Gastroesophageal sphincter (tissue), 4 donors: ENCODE results near the gene IL27RA. TPM values are rescaled to one million over a fixed set of nuclear protein-coding genes. Genes with fewer than 3 reads are reported as not detected.

Source experiments
- ATAC-seq: fragments of 150-250 bp; one replicate; pipeline ENCODE4 v1.9.1; 2016; ENCODE audit warnings: mild to moderate bottlenecking, moderate library complexity
- H3K27ac ChIP-seq, 4 donors: fragments of 200-600 bp; sonication (generic) in 3 of 4; 1 replicate in 3 of 4; 2 replicates in 1 of 4; pipeline ENCODE4 v1.5.1; 2016 to 2019
- H3K27me3 ChIP-seq: fragments of 200-600 bp; sonication (generic); one replicate; pipeline ENCODE4 v1.5.1; 2019
- H3K36me3 ChIP-seq, 2 donors: fragments of 200-600 bp; sonication (generic); one replicate each; pipeline ENCODE4 v1.5.1; 2019; ENCODE audit warnings: control low read depth in 1 of 2
- H3K4me1 ChIP-seq, 3 donors: fragments of 200-600 bp; sonication (generic); 1 replicate in 2 of 3; 2 replicates in 1 of 3; pipeline ENCODE4 v1.5.1; 2016 to 2019; ENCODE audit warnings: control low read depth in 2 of 3
- H3K4me3 ChIP-seq, 2 donors: fragments of 200-600 bp; sonication (generic); one replicate each; pipeline ENCODE4 v1.5.1; 2019; ENCODE audit warnings: mild to moderate bottlenecking in 1 of 2, moderate library complexity in 1 of 2
- H3K9me3 ChIP-seq, 3 donors: fragments of 200-600 bp; sonication (generic); one replicate each; pipeline ENCODE4 v1.5.1; 2017 to 2019; ENCODE audit warnings: control low read depth in 2 of 3
- EP300 ChIP-seq: sonication (generic); formaldehyde crosslinking; IDR thresholded peaks from one replicate; pipeline ENCODE4 v1.6.1; 2017; ENCODE audit warnings: antibody characterized with exemption, mild to moderate bottlenecking
- POLR2A ChIP-seq, 2 donors: fragments of 450-650 bp; IDR thresholded peaks; one replicate each; pipeline ENCODE4 v1.6.1; 2017; ENCODE audit warnings: antibody characterized with exemption in 2 of 2, mild to moderate bottlenecking in 2 of 2, moderate library complexity in 1 of 2
- POLR2AphosphoS5 ChIP-seq: sonication (generic); formaldehyde crosslinking; IDR thresholded peaks from one replicate; pipeline ENCODE4 v1.6.1; 2017; ENCODE audit warnings: antibody characterized with exemption
- WGBS, 2 donors: methylation state at CpG; one replicate each; pipeline ENCODE4 v1.1.5; 2018; ENCODE audit warnings: low coverage in 1 of 2; 5-methylcytosine and 5-hydroxymethylcytosine counted together
- total RNA-seq, 4 donors: library from RNA; depleted of rRNA; stranded (reverse); fragments of >200 nt; gene quantifications; one replicate each; pipeline ENCODE4 v1.1.0, GENCODE V29; 2016
- TF ChIP-seq, protein P1 (sequence below), 4 experiments: fragments of 200-600 bp in 2 of 4; fragments of 450-650 bp in 2 of 4; sonication (generic) in 1 of 4; IDR thresholded peaks; one replicate each; pipeline ENCODE4 v1.5.1; 2017 to 2019; ENCODE audit warnings: antibody characterized with exemption in 4 of 4, mild to moderate bottlenecking in 2 of 4, moderate library complexity in 2 of 4

Gene IL27RA
- total RNA-seq, 4 donors from 2014 or later, result 1.1 to 5.4 (median 3.1) TPM

DNA sequence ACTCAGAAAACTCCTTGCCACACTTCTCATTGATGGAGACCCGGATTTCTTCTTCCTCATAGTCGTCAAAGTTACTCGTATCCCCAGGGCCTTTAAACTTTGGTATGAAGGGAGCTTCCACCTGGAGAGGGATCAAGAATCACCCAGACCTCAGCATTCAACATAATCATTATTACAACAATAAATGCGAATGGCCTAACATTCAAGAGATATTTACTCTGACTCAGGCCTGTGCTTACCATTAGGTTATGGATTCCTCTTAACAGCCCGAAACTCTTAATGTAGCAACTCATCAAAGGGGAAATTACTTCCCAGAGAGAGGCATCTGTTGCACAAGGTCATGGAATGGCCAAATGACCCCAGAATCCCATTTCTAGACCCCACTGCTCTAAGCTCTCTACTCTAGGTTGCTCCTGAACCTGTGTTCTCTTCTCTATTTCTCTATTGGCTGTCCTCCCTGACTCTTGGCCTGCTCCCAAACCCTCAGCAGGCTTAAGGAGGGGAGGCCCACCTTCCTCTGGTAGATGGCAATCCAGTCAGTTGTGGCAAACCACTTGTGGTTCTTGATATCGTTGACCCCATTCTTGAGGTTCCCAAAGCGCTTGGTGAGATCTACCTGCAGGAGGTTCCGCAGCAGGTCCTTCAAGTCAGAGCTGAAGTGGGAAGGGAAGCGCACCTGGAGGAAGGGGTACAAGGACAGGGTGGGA lies 61.7 kb downstream of the IL27RA start:
- no peak for ATAC-seq
- TF ChIP-seq, protein P1, sequence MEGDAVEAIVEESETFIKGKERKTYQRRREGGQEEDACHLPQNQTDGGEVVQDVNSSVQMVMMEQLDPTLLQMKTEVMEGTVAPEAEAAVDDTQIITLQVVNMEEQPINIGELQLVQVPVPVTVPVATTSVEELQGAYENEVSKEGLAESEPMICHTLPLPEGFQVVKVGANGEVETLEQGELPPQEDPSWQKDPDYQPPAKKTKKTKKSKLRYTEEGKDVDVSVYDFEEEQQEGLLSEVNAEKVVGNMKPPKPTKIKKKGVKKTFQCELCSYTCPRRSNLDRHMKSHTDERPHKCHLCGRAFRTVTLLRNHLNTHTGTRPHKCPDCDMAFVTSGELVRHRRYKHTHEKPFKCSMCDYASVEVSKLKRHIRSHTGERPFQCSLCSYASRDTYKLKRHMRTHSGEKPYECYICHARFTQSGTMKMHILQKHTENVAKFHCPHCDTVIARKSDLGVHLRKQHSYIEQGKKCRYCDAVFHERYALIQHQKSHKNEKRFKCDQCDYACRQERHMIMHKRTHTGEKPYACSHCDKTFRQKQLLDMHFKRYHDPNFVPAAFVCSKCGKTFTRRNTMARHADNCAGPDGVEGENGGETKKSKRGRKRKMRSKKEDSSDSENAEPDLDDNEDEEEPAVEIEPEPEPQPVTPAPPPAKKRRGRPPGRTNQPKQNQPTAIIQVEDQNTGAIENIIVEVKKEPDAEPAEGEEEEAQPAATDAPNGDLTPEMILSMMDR (IDR thresholded peaks at IDR 0.05), result no peak
- TF ChIP-seq POLR2AphosphoS5 (no peak), EP300 (no peak), POLR2A (IDR thresholded peaks at IDR 0.05) (no peak)
- peaks cover 0 to 25% (median 10%) of the 10 kb centered on the region in 3 donors for H3K4me1 ChIP-seq
- no peaks in the 10 kb centered on the region for H3K27me3 ChIP-seq
- WGBS, 2 donors, result 96 to 97% methylated on average over 5 to 8 of the region's 9 CpGs
- H3K36me3 ChIP-seq, result peaks cover 0 to 35% of the 10 kb centered on the region in 2 donors
- peaks cover 0 to 12% (median 0%) of the 10 kb centered on the region in 3 donors for H3K9me3 ChIP-seq
- no peak overlapping the region for H3K4me3 ChIP-seq
- H3K27ac ChIP-seq, result no peak overlapping the region

GRCh38 chr19:14094854-14095253 lies 63.3 kb downstream of the IL27RA start:
- Histone ChIP-seq H3K4me3 (no peak overlapping the region), H3K9me3 (peaks cover 0 to 12% (median 0%) of the 10 kb centered on the region in 3 donors), H3K27me3 (no peaks in the 10 kb centered on the region), H3K4me1 (peaks cover 0 to 13% (median 3%) of the 10 kb centered on the region in 3 donors), H3K27ac (no peak overlapping the region), H3K36me3 (peaks cover 0 to 42% of the 10 kb centered on the region in 2 donors)
- no peak for ATAC-seq
- TF ChIP-seq POLR2A (IDR thresholded peaks at IDR 0.05) (no peak), EP300 (no peak), POLR2AphosphoS5 (no peak)
- TF ChIP-seq, protein P1 (IDR thresholded peaks at IDR 0.05), result no peak
- WGBS, 2 donors, result 82 to 89% methylated on average over 7 of the region's 7 CpGs

DNA sequence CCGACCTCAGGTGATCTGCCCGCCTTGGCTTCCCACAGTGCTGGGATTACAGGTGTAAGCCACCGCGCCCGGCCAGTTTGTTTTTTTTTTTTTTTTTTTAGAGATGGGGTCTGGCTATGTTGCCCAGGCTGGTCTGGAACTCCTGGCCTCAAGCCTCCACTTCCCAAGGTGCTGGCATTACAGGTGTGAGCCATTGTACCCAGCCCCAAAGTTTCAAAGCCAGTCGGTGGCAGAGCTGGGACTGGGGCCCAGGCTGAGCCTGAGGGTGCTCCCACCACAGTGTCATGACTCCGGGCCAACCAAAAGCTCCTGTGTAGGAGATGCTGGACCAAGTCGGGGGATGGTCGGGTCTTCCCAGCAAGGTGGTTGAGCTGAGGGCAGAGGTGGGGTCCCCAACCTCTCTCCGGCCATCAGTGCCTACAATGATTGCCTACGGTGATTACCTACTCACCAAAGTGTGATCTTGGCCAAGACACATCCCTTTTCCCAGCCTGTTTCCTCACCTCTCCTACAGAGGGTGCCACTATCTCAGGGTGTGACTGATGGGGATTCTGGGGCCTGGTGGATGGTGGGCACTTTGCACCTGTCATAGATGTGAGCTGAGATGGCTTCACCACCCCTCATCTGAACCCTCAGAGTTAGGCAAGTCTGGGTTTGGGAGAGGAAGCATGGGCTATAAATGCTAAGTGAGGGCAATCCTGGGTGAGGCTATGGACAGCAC lies 64.9 kb downstream of the IL27RA start:
- Histone ChIP-seq H3K27ac (no peak overlapping the region), H3K27me3 (no peaks in the 10 kb centered on the region), H3K36me3 (peaks cover 0 to 58% of the 10 kb centered on the region in 2 donors), H3K4me3 (no peak overlapping the region), H3K9me3 (peaks cover 0 to 12% (median 0%) of the 10 kb centered on the region in 3 donors), H3K4me1 (peaks cover 0 to 10% (median 3%) of the 10 kb centered on the region in 3 donors)
- 77 to 92% methylated on average over 2 to 3 of the region's 11 CpGs for WGBS, 2 donors
- TF ChIP-seq POLR2AphosphoS5, result no peak
- TF ChIP-seq, protein P1 (IDR thresholded peaks at IDR 0.05), result peak in 2 of 4 experiments; percentile 7 to 19
- ATAC-seq, result no peak

DNA sequence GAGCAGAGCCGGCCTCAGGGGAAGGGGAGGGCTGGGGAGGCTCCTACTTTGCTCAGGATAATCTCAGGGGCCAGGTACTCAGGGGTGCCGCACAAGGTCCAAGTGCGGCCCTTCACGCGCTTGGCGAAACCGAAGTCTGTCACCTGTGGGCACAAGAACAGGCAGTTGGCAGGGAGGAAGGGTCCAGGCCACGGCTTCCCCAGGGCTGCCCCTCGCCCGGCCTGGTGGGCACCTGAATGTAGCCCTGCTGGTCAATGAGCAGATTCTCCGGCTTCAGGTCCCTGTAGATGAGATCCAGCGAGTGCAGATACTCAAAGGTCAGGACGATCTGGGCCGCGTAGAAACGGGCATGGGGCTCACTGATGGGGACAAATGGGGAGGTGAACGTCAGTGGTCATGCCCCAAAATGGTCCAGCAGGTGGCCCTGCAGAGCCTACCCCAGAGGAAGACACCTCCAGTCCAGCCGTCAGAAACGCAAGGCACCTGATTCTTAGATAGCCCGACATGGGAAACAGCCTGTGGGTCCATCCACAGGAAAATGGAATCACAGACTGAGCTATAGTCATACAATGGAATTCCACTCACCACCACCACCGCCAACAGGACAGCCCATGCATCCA lies 66.1 kb downstream of the IL27RA start:
- Histone ChIP-seq H3K36me3 (peaks cover 0 to 70% of the 10 kb centered on the region in 2 donors), H3K27me3 (no peaks in the 10 kb centered on the region), H3K27ac (no peak overlapping the region), H3K9me3 (peaks cover 0 to 11% (median 0%) of the 10 kb centered on the region in 3 donors), H3K4me1 (peaks cover 0 to 8% (median 0%) of the 10 kb centered on the region in 3 donors), H3K4me3 (no peak overlapping the region)
- no peak for ATAC-seq
- WGBS, 2 donors, result 62% methylated on average over 4 of the region's 21 CpGs; no CpG with 5 or more reads in 1 of the 2 donors
- TF ChIP-seq POLR2A (IDR thresholded peaks at IDR 0.05) (no peak), EP300 (no peak)
- TF ChIP-seq, protein P1 (IDR thresholded peaks at IDR 0.05), result peak in 3 of 4 experiments; percentile 27 to 40 (median 38)
